NCI-H2171 (cell line): ENCODE results near the gene TNFRSF25.

Experiments
- DNase-seq: peaks from one replicate; lab custom pipeline; 2025; lab: John Stamatoyannopoulos, UW

Gene TNFRSF25

DNA sequence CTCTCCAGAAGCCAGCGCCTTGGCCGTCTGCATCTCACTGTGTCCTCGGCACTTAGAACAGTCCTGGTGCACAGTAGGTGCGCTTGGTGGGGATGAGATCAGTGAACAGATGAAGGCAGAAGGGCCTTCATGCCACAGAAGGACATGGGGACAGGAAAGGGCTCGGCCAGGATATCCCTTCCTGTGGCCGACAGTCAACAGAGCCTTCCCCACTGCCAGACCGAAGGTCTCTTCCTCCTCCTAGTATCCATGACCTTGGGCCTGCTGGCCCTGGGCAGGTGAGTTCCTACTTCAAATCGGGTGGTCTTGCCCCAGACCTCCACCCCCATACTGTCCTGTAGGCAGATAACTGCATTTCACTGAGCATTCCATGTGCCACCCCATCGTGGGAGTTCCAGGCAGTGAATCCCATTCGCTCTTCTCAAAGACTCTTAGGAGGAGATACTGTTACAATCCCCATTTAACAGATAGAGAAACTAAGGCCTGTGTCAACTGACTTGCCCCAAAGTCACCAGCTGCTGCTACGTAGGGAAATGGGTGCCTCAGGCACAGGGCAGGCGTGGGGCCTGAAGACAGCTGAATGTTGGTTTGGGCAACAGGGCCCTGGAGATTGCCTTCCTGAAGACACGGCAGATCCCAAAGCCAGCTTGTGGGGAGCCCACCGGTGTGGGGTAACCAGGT lies 22.0 kb upstream of the TNFRSF25 start:
- no peak for DNase-seq

- DNase-seq = peak; percentile 71
Measured at GRCh38 chr1:6486433-6487011, 20.5 kb upstream of the TNFRSF25 start.

GRCh38 chr1:6485168-6486101 lies 19.5 kb upstream of the TNFRSF25 start:
- no peak for DNase-seq

DNA sequence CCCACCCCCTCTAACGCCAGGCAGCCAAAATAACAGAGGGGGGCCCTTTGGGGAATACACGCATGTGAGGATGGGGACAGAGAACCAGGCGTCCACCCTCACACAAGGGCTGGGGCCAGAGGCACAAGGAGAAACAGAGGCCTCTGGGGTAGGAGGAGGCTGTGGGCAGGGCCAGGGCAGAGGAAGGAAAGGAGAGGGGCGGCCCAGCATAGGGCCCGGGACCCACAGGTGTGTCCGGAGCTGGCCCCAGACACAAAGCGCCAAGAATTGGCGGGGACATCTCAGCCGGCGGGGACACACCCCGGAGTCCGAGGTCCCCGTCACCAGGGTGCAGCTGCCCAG lies 18.8 kb upstream of the TNFRSF25 start:
- no peak for DNase-seq

GRCh38 chr1:6483761-6484117 lies 17.8 kb upstream of the TNFRSF25 start:
- no peak for DNase-seq

GRCh38 chr1:6483017-6483760 lies 17.2 kb upstream of the TNFRSF25 start:
- DNase-seq = no peak

- DNase-seq = no peak
Measured at GRCh38 chr1:6481820-6482219, 15.8 kb upstream of the TNFRSF25 start.

GRCh38 chr1:6477039-6477820 lies 11.3 kb upstream of the TNFRSF25 start:
- DNase-seq = no peak

- no peak for DNase-seq
Measured at GRCh38 chr1:6476483-6476882, 10.5 kb upstream of the TNFRSF25 start.

DNA sequence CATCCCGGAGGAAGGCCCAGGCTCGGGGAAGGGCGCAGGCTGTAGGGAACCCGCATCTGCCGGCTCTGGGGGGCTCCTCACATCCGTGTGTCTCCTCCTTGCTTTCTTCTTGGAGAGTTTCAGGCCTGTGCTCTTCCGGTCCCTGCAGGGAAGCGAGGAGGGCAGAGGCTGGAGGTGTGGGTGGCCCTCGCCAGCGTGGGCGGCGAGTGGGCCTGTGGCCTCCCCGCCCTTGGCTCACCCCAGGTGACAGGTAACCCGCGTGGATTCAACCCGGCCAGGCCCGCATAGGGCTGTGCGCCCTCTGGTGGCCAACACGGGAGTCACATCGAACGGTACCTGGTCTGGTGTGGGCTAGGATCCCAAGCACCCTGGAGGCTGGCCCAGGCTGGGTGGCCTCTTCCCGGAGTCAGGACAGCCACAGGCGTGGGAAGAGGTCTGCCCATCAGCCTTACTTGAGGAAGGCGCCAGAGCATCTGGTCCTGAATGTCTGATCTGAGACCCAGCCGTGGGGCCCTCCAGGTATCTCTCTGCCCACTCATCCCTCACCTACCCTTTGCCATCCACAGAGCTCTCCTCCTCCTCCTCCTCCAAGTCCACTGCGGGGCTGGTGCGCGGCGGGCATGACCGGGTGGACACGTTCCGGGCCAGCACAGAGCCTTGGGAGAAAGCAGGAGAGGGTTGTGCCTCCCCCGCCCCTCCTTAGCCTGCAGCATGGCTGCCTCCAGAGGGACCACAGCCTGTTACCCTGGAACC lies 9.6 kb upstream of the TNFRSF25 start:
- peak; percentile 33 for DNase-seq

DNA sequence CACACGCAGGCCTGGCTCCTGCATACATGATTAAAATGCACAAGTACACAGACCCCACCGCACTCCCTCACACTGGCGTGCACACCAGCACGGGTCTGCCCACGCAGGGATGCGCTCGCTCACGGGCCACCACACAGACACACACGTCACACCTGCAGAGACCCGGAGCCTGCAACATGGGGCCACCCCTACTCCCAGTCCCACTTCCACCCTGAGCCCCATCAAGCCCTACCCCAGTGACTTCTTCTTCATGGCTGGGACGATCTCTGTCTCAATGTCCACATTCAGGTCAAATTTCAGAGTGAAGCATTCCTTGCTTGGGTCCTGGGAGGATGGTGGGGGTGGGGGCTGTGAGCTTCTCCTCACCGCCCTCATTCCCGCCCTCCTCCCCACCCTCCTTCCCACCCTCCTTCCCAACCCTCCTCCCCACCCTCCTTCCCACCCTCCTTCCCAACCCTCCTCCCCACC lies 8.9 kb upstream of the TNFRSF25 start:
- DNase-seq = no peak

- peak; percentile 19 for DNase-seq
Measured at GRCh38 chr1:6473974-6474814, 8.2 kb upstream of the TNFRSF25 start.

DNA sequence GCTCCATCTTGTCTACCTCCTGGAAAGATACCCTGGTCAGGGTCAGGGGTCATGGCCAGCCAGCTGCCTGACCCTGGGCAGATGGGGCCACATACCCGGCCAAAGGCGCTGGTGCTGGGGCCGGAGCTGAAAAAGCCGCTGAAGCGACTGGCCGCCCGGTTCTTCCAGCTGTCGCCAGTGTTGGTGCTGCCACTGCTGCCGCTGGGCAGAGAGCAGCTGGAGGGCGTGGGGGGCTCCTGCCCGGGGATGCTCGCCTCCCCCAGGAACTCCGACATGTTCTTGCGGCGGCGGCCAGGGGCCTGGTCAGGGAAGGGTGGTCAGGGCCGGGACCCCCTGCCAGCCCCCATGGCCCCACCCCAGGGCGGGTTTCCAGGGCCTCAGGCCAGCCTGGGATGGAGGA lies 7.2 kb upstream of the TNFRSF25 start:
- DNase-seq = no peak

- DNase-seq = no peak
Measured at GRCh38 chr1:6472391-6472790, 6.4 kb upstream of the TNFRSF25 start.

DNA sequence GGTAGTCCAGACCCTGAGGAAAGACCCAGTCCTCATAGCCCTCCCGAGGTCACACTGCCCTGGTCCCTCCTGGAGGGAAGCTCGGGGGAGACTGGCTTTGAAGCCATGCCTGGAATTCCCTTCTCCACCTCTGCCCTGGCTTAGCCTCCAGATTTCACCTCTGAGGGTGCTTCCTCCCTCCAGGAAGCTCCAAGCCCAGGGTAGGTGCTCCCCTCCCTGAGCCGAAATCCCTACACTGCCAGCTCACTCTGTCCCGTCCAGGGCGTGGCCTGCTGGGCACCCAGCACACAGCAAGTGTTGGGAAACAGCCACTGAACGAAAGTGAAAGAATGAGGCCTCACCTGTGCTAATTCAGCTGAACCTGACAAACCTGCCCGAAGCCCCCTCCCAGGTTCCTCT lies 6.0 kb upstream of the TNFRSF25 start:
- DNase-seq = no peak

DNA sequence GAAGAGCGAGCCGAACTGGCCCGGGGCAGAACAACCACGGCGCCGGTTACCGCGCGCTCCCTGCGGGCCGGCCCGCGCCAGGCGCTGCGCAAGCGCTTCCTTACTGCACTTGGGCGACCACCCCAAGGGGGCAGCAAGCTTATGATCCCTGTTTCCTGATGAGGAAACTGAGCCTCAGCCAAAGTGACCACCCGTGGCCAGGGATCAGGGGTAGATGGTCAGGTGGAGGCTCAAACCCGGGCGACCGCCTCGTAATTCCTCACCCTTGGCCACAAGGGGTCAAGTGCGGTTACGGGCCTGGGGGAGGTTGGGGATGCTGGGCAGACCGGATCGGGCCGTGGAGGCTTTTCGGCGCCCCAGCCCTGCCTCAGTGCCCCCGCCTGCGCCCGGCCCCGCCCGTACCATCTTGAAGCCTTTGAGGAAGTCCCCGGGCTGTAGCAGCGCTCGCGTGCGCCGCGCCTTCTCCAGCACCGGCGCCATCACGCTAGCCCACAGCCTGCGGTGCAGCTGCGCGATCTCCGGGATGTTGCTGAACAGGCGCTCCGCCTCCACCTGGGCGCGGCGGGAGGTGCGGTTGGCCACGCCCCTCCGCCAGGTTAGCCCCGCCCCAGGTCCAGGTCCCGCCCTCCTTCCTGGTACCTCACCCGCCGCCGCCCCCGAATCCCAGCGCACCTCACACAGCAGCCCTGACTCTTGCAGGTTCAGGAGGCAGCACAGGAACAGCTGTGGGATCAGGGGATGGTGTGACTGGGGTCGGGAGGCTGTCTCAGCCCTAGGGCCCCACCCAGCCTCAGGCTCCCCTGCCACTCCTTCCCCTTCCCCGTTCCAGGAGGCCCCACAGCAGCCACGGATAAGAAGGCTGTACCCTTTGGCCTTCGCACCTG lies 5.4 kb upstream of the TNFRSF25 start:
- no peak for DNase-seq

GRCh38 chr1:6470132-6471085 lies 4.4 kb upstream of the TNFRSF25 start:
- no peak for DNase-seq
